Sigmoid colon (tissue), 4 donors: ENCODE measurements around the gene EFCAB5.

ENCODE experiments used
- CTCF ChIP-seq, 4 experiments: fragments of 450-650 bp in 3 of 4; fragments of 200-600 bp in 1 of 4; IDR thresholded peaks; one replicate each; pipeline ENCODE4 v1.5.1; 2016 to 2019; ENCODE audit warnings: antibody characterized with exemption in 4 of 4, mild to moderate bottlenecking in 3 of 4, moderate library complexity in 2 of 4
- POLR2AphosphoS5 ChIP-seq, 4 donors: sonication (generic); formaldehyde crosslinking; IDR thresholded peaks; one replicate each; pipeline ENCODE4 v1.6.1; 2017; ENCODE audit warnings: antibody characterized with exemption in 4 of 4

- TF ChIP-seq CTCF (IDR thresholded peaks at IDR 0.05): no peak
- no peak for TF ChIP-seq POLR2AphosphoS5 (IDR thresholded peaks at IDR 0.05)
These were observed 174.9 kb downstream of the EFCAB5 start for GRCh38 chr17:30116345-30116660.
